Common myeloid progenitor, CD34-positive (primary cell): Measurements from ENCODE around the gene GFI1. TPM values are rescaled to one million over a fixed set of nuclear protein-coding genes. Genes with fewer than 3 reads are reported as not detected.
"Not testable (repeated sequence)": the region's sequence is repeated elsewhere in the genome, so short reads cannot be mapped to it uniquely, and the experiment has no call there.

Experiments
- CTCF ChIA-PET: fragments of 350-600 bp; sonication (Branson Sonifier 250); formaldehyde crosslinking; loops from one replicate; lab custom pipeline; 2021; ENCODE audit warnings: antibody characterized with exemption; lab: Charles Lee
- POLR2A ChIA-PET: fragments of 350-600 bp; sonication (Branson Sonifier 250); formaldehyde crosslinking; loops from one replicate; lab custom pipeline; 2021; ENCODE audit warnings: antibody characterized with exemption; lab: Charles Lee
- DNase-seq, 3 donors: peaks; one replicate each; pipeline versions ENCODE4 v3.0.0 to v3.0.0-alpha.2; 2013
- H3K27ac ChIP-seq, 2 experiments: 1 replicate in 1 of 2; 2 replicates in 1 of 2; pipeline ENCODE4 v1.7.0; 2013; ENCODE audit warnings: inconsistent platforms in 2 of 2, low read length in 2 of 2, mild to moderate bottlenecking in 2 of 2, low read depth in 1 of 2, moderate library complexity in 1 of 2; ENCODE audit not compliant: severe bottlenecking in 2 of 2, insufficient read depth in 1 of 2, poor library complexity in 1 of 2
- H3K27me3 ChIP-seq, 5 experiments: replicated peaks in 2 of 5; 1 replicate in 3 of 5; 2 replicates in 2 of 5; pipeline versions ENCODE4 v1.6.1 to v1.7.0; 2013; ENCODE audit warnings: low read length in 4 of 5, mild to moderate bottlenecking in 2 of 5, moderate library complexity in 2 of 5, inconsistent platforms in 1 of 5; ENCODE audit not compliant: insufficient read depth in 5 of 5, control insufficient read depth in 4 of 5
- H3K36me3 ChIP-seq, 4 experiments: 1 replicate in 2 of 4; 2 replicates in 2 of 4; pipeline versions ENCODE4 v1.6.1 to v1.7.0; 2013; ENCODE audit warnings: low read length in 3 of 4, control low read depth in 1 of 4, mild to moderate bottlenecking in 1 of 4; ENCODE audit not compliant: control insufficient read depth in 4 of 4, insufficient read depth in 4 of 4
- H3K4me1 ChIP-seq, 4 experiments: 1 replicate in 3 of 4; 2 replicates in 1 of 4; pipeline versions ENCODE4 v1.6.1 to v1.7.1; 2013; ENCODE audit warnings: low read length in 3 of 4, mild to moderate bottlenecking in 3 of 4, control low read depth in 1 of 4, inconsistent platforms in 1 of 4, moderate library complexity in 1 of 4; ENCODE audit not compliant: control insufficient read depth in 4 of 4, insufficient read depth in 4 of 4; ENCODE audit errors: control extremely low read depth in 1 of 4
- H3K4me3 ChIP-seq, 7 experiments: 1 replicate in 4 of 7; 2 replicates in 3 of 7; pipeline versions ENCODE4 v1.5.1 to v1.7.0; 2013; ENCODE audit warnings: mild to moderate bottlenecking in 7 of 7, low read length in 6 of 7, moderate library complexity in 6 of 7, inconsistent platforms in 2 of 7, low read depth in 2 of 7, control low read depth in 1 of 7; ENCODE audit not compliant: insufficient read depth in 4 of 7, control insufficient read depth in 1 of 7; ENCODE audit errors: extremely low read depth in 1 of 7
- H3K9me3 ChIP-seq, 5 experiments: 1 replicate in 4 of 5; 2 replicates in 1 of 5; pipeline versions ENCODE4 v1.6.1 to v1.7.1; 2013; ENCODE audit warnings: low read length in 4 of 5, mild to moderate bottlenecking in 2 of 5, inconsistent platforms in 1 of 5, low read depth in 1 of 5, moderate library complexity in 1 of 5; ENCODE audit not compliant: control insufficient read depth in 4 of 5, insufficient read depth in 2 of 5; ENCODE audit errors: control extremely low read depth in 1 of 5
- WGBS: methylation state at CpG from one replicate; pipeline ENCODE4 v1.1.5; 2013; ENCODE audit not compliant: insufficient coverage; 5-methylcytosine and 5-hydroxymethylcytosine counted together
- polyA plus RNA-seq: library from polyadenylated mRNA; unstranded; fragments of 120-200 nt; gene quantifications from one replicate; pipeline ENCODE4 v1.2.1, GENCODE V29; 2013

The GFI1 gene
- polyA plus RNA-seq = 7.7 TPM

DNA sequence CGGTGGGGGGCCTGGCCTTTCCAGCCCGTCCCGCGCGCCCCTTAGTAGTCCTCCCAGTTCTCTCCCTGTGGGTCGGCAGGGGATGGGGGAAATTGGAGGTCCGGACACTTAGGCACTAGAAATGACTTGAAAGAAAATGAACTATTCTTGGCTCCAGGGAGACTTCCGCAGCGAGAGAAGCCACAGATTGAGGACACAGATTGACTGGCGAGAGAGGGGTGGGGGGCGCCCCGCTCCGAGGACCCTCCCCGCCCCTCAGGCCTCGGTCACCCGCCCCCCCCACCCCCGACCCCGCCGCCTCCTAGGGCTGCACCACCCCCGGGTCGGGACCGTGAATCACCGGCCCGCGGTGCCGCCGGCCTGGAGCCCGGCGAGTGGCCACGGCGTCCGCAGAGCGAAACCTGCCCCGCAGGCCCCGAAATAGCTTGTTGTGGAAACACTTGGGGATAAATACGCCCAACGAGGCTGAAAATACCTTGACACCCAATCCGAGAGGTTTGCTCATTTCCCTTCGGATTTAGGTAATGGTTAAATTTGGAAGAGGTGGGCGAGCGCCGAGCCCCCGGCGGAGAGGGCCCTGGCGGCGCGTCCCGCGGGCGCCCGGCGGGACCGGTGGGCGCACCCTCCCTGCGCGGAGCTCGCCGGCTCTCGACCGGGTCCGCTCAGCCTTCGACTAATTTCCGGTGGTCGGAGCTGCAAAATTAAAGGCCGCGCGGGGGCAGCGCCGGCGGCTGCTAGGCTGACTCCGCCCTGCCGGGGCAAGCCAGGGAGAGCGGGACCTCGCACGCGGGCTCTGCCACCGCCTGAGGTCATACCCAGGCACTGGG, at the start of gene GFI1:
TSS of gene GFI1 (minus strand) at position 675 of the 827 bp plus-strand sequence. CDS start 3,438 bp downstream, outside the sequence.
- Histone ChIP-seq H3K36me3 (peaks cover 0 to 15% (median 0%) of the 10 kb centered on the region in 4 experiments), H3K27me3 (peaks cover 0 to 5% (median 0%) of the 10 kb centered on the region in 5 experiments), H3K27ac (peak within 1 kb of the TSS in 1 of 2 experiments; percentile 43), H3K4me3 (peak within 1 kb of the TSS; percentile 42 to 96 (median 82)), H3K9me3 (no peaks in the 10 kb centered on the region), H3K4me1 (peaks cover 0 to 53% (median 47%) of the 10 kb centered on the region in 4 experiments)
- WGBS = under 1% methylated on average over 44 of the region's 77 CpGs
- DNase-seq = peak; percentile 52 to 80 (median 75)
- POLR2A ChIA-PET = interaction anchor here (0.6 to 2.2 kb wide), 4 partner anchors 10 to 51 kb away, joined by 3 to 10 read pairs (median 4); no protein-coding TSS in a partner anchor
- CTCF ChIA-PET = interaction anchor here (0.6 to 3.0 kb wide), 5 partner anchors 12 to 387 kb away, joined by 3 to 16 read pairs (median 4); no protein-coding TSS in a partner anchor

GRCh38 chr1:92532371-92532770, 45.6 kb upstream of the GFI1 start:
- WGBS = 89% methylated on average over 1 of the region's 4 CpGs
- DNase-seq = not testable (repeated sequence)
- CTCF ChIA-PET = interaction anchor here (0.6 kb wide), 1 partner anchor 28 kb away, joined by 3 read pairs; no protein-coding TSS in a partner anchor

DNA sequence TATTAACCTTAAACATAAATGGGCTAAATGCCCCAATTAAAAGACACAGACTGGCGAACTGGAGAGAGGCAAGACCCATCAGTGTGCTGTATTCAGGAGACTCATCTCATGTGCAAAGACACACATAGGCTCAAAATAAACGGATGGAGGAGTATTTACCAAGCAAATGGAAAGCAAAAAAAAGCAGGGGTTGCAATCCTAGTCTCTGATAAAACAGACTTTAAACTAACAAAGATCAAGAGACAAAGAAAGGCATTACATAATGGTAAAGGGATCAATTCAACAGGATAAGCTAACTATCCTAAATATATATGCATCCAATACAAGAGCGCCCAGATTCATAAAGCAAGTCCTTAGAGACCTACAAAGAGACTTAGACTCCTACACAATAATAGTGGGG, 45.2 kb upstream of the GFI1 start:
- CTCF ChIA-PET, H3K4me3 ChIP-seq, H3K9me3 ChIP-seq, H3K27me3 ChIP-seq, DNase-seq, H3K36me3 ChIP-seq, POLR2A ChIA-PET, H3K27ac ChIP-seq: not testable (repeated sequence)
- H3K4me1 ChIP-seq = peaks cover 3 to 12% (median 8%) of the 10 kb centered on the region in 4 experiments
- WGBS = no CpG with 5 or more reads among the region's 3 CpGs

More at GRCh38 chr1:92532371-92532770, 45.6 kb upstream of the GFI1 start:
- H3K27me3 ChIP-seq, POLR2A ChIA-PET, H3K36me3 ChIP-seq, H3K9me3 ChIP-seq, H3K27ac ChIP-seq, H3K4me3 ChIP-seq: not testable (repeated sequence)
- H3K4me1 ChIP-seq = peaks cover 3 to 15% (median 11%) of the 10 kb centered on the region in 4 experiments

GRCh38 chr1:92527670-92528069, 40.9 kb upstream of the GFI1 start:
- no peak for DNase-seq
- no peaks in the 10 kb centered on the region for H3K36me3 ChIP-seq
- H3K9me3 ChIP-seq = no peaks in the 10 kb centered on the region
- H3K4me3 ChIP-seq = no peak overlapping the region
- CTCF ChIA-PET = no interaction called here
- H3K4me1 ChIP-seq = no peaks in the 10 kb centered on the region
- H3K27me3 ChIP-seq = no peaks in the 10 kb centered on the region
- WGBS = no CpG with 5 or more reads among the region's 2 CpGs
- POLR2A ChIA-PET = no interaction called here
- H3K27ac ChIP-seq = no peak overlapping the region

- H3K27me3 ChIP-seq, H3K36me3 ChIP-seq, DNase-seq, H3K27ac ChIP-seq, H3K4me3 ChIP-seq, H3K4me1 ChIP-seq, CTCF ChIA-PET, H3K9me3 ChIP-seq: not testable (repeated sequence)
- WGBS = 92% methylated on average over 2 of the region's 9 CpGs
- POLR2A ChIA-PET = interaction anchor here (1.4 kb wide), 1 partner anchor 20 kb away, joined by 3 read pairs; no protein-coding TSS in a partner anchor
Observed at GRCh38 chr1:92524944-92525590, 38.3 kb upstream of the GFI1 start.

- Histone ChIP-seq H3K27me3 (no peaks in the 10 kb centered on the region), H3K27ac (no peak overlapping the region), H3K9me3 (peaks cover 0 to 2% (median 0%) of the 10 kb centered on the region in 5 experiments), H3K4me3 (no peak overlapping the region), H3K36me3 (no peaks in the 10 kb centered on the region), H3K4me1 (peaks cover 0 to 13% (median 8%) of the 10 kb centered on the region in 4 experiments)
- no CpG with 5 or more reads among the region's 2 CpGs for WGBS
- ChIA-PET POLR2A (no interaction called here), CTCF (no interaction called here)
- no peak for DNase-seq
Observed at GRCh38 chr1:92519043-92519442, 32.3 kb upstream of the GFI1 start.
